Suppressor macrophage treated with lipopolysaccharide for 4 hours (primary cell): ENCODE results near the gene CYTH3.
A peak's percentile ranks its signal among the peaks of the same experiment; 100 is the strongest.

Source experiments
- DNase-seq: peaks from one replicate; pipeline ENCODE4 v3.0.0-alpha.2; 2020

CYTH3 gene

GRCh38 chr7:6142871-6143380 is 129.5 kb downstream of the CYTH3 start:
- DNase-seq = no peak

- peak; percentile 25 for DNase-seq
These were observed 133.0 kb downstream of the CYTH3 start for GRCh38 chr7:6139189-6139996.

DNA sequence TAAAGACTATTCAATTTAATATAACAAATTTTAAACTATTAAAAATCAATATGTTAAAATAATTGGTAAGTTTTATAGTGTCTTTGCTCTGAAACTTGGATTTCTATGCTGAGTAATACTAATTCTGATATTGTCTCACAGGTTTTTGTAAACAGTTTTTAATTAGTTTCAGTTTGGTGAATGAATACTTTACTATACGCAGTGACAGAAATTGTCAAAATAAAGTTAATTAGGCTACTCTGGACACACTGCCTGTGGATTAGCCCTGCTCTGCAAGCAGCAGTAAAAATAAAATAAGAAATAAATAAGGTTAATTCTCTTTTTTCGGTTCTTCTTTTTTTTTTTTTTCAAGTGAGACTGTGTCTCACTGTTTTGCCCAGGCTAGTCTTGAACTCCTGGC is 135.9 kb downstream of the CYTH3 start:
- DNase-seq = no peak

DNA sequence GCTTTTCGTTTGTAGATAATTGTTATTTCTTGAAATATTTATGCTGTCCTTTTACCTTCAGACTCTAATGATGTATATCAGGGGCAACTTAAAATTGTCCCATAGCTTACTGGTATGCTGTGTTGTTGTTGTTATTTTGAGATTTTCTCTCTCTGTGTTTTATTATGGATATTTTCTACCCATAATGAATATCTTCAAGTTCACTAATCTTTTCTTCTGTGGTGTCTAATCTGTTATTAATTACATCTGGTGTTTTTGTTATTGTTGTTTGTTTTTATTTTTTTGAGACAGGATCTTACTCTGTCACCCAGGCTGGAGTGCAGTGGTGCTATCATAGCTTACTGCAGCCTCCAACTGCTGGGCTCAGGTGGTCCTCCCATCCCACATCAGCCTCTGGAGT is 139.2 kb downstream of the CYTH3 start:
- DNase-seq = no peak

DNA sequence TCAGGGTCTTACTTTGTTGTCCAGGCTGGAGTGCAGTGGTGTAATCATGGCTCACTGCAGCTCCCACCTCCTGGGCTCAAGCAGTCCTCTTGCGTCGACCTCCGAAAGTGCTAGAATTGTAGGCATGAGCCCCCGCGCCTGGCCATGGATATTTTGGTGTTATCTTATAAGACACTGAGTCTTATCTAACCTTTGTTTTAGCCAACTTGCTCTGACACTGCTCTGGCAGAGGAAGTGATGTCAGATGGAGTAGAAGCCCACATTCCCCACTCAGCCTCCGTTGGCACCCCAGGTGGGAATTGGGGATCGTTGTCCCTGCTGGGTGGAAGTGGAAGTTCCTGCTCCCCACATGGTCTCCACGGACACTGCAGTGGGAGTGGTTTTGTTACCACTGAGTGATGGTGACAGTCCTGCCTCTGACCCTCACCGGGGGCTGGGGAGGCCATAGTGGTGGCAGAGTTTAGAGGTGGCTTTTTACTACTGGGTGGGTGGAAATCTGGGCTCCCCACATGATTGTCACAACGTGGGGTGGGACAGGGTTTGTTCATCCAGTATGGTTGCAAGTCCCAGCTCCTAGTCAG is 142.3 kb downstream of the CYTH3 start:
- no peak for DNase-seq

DNA sequence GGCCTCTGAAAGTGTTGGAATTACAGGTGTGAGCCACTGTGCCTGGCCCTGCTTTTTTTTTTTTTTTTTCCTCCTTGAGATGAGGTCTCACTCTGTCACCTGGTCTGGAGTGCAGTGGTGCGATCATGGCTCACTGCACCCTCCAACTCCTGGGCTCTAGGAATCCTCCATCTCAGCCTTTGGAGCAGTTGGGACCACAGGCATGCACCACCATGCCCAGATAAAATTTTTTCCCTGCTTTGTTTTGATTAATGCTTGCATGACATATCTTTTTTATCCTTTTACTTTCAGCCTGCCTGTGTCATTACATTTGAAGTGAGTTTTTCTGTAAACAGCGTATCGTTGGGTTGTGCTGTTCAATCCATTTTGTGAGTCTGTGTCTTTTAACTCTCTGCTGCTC is 144.2 kb downstream of the CYTH3 start:
- no peak for DNase-seq

DNA sequence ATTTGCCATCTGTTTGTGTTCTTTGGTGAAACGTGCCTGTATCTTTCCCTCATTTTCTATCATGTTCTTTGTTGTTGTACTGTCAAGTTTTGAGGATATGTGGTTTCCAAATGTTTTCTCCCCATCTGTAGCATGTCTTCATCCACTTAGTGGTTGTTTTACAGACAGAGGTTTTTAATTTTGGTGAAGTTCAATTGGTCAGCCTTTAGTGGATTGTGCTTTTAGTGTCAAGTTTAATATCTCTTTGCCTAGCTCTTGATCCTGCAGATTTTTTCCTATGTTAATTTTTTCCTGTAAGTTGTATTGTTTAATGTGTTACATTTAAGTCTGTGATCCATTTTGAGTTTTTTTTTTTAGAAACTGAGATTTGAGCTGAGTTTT is 145.3 kb downstream of the CYTH3 start:
- DNase-seq = no peak

DNA sequence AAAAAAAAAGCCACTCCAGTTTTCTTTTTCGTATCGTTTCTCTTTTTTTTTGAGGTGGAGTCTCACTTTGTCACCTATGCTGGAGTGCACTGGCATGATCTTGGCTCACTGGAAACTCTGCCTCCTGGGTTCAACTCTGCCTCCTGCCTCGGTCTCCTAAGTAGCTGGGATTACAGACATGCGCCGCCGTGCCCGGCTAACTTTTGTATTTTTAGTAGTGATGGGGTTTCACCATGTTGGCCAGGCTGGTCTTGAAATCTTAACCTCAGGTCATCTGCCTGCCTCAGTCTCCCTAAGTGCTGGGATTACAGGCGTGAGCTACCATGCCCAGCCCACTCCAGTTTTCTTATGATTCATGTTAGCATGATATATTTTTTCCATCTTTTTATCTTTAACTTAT is 148.6 kb downstream of the CYTH3 start:
- no peak for DNase-seq

GRCh38 chr7:6121141-6121540 is 151.3 kb downstream of the CYTH3 start:
- no peak for DNase-seq

DNA sequence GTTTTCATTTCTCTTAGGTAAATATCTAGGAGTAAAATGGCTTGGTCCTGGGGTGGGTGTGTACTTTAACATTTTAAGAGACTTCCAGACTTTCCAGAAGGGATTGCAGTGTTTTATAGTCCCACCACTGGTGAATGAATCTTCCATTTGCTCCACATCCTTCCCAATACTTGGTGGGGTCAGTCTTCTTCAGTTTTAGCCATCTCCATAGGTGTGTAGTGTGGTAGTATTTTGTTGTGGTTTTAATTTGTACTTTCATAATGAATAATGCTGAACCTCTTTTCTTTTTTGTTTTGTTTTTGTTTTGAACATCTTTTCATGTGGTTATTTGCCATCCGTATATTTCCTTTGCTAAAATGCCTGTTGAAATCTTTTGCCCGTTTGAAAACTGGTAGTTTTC is 154.9 kb downstream of the CYTH3 start:
- DNase-seq = no peak

GRCh38 chr7:6116211-6116610 is 156.2 kb downstream of the CYTH3 start:
- no peak for DNase-seq
